Mesenchymal stem cell (in vitro differentiated cells and primary cell): ENCODE data around the gene SYNE2.

ENCODE experiments used
- DNase-seq: peaks from one replicate; pipeline ENCODE4 v3.0.0-alpha.2; 2013
- H2AFZ ChIP-seq: one replicate; pipeline ENCODE4 v1.6.1; 2013; ENCODE audit warnings: low read depth, mild to moderate bottlenecking, control low read depth, inconsistent platforms, low read length, moderate library complexity
- H2AK5ac ChIP-seq: 2 replicates; pipeline ENCODE4 v1.6.1; 2013; ENCODE audit warnings: low read length, moderate library complexity, mild to moderate bottlenecking, inconsistent platforms; ENCODE audit not compliant: severe bottlenecking
- H2BK120ac ChIP-seq: one replicate; pipeline ENCODE4 v1.6.1; 2013; ENCODE audit warnings: low read depth, mild to moderate bottlenecking, inconsistent platforms, low read length, moderate library complexity
- H2BK12ac ChIP-seq, 2 experiments: one replicate each; pipeline ENCODE4 v1.6.1; 2013; ENCODE audit warnings: inconsistent platforms in 2 of 2, low read length in 2 of 2, mild to moderate bottlenecking in 2 of 2, moderate library complexity in 2 of 2, control low read depth in 1 of 2
- H2BK15ac ChIP-seq: one replicate; pipeline ENCODE4 v1.6.1; 2013; ENCODE audit warnings: mild to moderate bottlenecking, low read depth, inconsistent platforms; ENCODE audit not compliant: poor library complexity, severe bottlenecking
- H2BK5ac ChIP-seq: 2 replicates; pipeline ENCODE4 v1.6.1; 2013; ENCODE audit warnings: low read depth, mild to moderate bottlenecking, low read length, control low read depth, inconsistent platforms; ENCODE audit not compliant: poor library complexity, severe bottlenecking
- H3K14ac ChIP-seq, 2 experiments: one replicate each; pipeline ENCODE4 v1.6.1; 2013; ENCODE audit warnings: inconsistent platforms in 2 of 2, low read length in 2 of 2, control low read depth in 1 of 2, mild to moderate bottlenecking in 1 of 2, moderate library complexity in 1 of 2
- H3K18ac ChIP-seq, 2 experiments: one replicate each; pipeline ENCODE4 v1.6.1; 2013; ENCODE audit warnings: inconsistent platforms in 2 of 2, low read length in 2 of 2, control low read depth in 1 of 2, low read depth in 1 of 2, mild to moderate bottlenecking in 1 of 2
- H3K23ac ChIP-seq, 2 experiments: one replicate each; pipeline ENCODE4 v1.6.1; 2013; ENCODE audit warnings: inconsistent platforms in 2 of 2, low read length in 2 of 2, mild to moderate bottlenecking in 2 of 2, moderate library complexity in 2 of 2, control low read depth in 1 of 2
- H3K27ac ChIP-seq: 2 replicates; pipeline ENCODE4 v1.5.1; 2013; ENCODE audit warnings: mild to moderate bottlenecking, moderate library complexity, low read length, control low read depth, inconsistent platforms; ENCODE audit not compliant: poor library complexity, severe bottlenecking
- H3K27me3 ChIP-seq, 2 experiments: 2 replicates each; pipeline versions ENCODE4 v1.6.1 to v1.7.0; 2013; ENCODE audit warnings: low read length in 2 of 2, mild to moderate bottlenecking in 2 of 2, moderate library complexity in 2 of 2, control low read depth in 1 of 2, inconsistent platforms in 1 of 2; ENCODE audit not compliant: control insufficient read depth in 1 of 2, insufficient read depth in 1 of 2
- H3K36me3 ChIP-seq, 2 experiments: 2 replicates each; pipeline versions ENCODE4 v1.6.1 to v1.7.0; 2013; ENCODE audit warnings: low read length in 2 of 2, control low read depth in 1 of 2, inconsistent platforms in 1 of 2, low read depth in 1 of 2, mild to moderate bottlenecking in 1 of 2; ENCODE audit not compliant: insufficient read depth in 2 of 2, control insufficient read depth in 1 of 2
- H3K4ac ChIP-seq, 2 experiments: one replicate each; pipeline ENCODE4 v1.6.1; 2013; ENCODE audit warnings: inconsistent platforms in 2 of 2, low read length in 2 of 2, mild to moderate bottlenecking in 2 of 2, moderate library complexity in 2 of 2, control low read depth in 1 of 2, low read depth in 1 of 2
- H3K4me1 ChIP-seq: 2 replicates; pipeline ENCODE4 v1.6.1; 2013; ENCODE audit warnings: low read depth, low read length, control low read depth; ENCODE audit not compliant: control insufficient read depth, insufficient read depth
- H3K4me2 ChIP-seq: 2 replicates; pipeline ENCODE4 v1.6.1; 2013; ENCODE audit warnings: low read length, mild to moderate bottlenecking, inconsistent platforms; ENCODE audit not compliant: poor library complexity, severe bottlenecking
- H3K4me3 ChIP-seq, 2 experiments: 2 replicates each; pipeline versions ENCODE4 v1.5.1 to v1.7.0; 2013; ENCODE audit warnings: low read length in 2 of 2, mild to moderate bottlenecking in 2 of 2, control low read depth in 1 of 2, low read depth in 1 of 2; ENCODE audit not compliant: insufficient read depth in 1 of 2
- H3K79me1 ChIP-seq: replicated peaks from 2 replicates; pipeline ENCODE4 v1.6.1; 2013; ENCODE audit warnings: mild to moderate bottlenecking, control low read depth, low read length, inconsistent platforms; ENCODE audit not compliant: poor library complexity, severe bottlenecking
- H3K9ac ChIP-seq: 2 replicates; pipeline ENCODE4 v1.7.0; 2013; ENCODE audit warnings: mild to moderate bottlenecking, low read length, moderate library complexity
- H3K9me3 ChIP-seq: 2 replicates; pipeline ENCODE4 v1.7.0; 2013; ENCODE audit warnings: mild to moderate bottlenecking, low read length; ENCODE audit not compliant: control insufficient read depth
- H4K8ac ChIP-seq: one replicate; pipeline ENCODE4 v1.6.1; 2013; ENCODE audit warnings: inconsistent platforms, mild to moderate bottlenecking, low read length, moderate library complexity
- H4K91ac ChIP-seq: one replicate; pipeline ENCODE4 v1.6.1; 2013; ENCODE audit warnings: mild to moderate bottlenecking, low read length, inconsistent platforms
- WGBS: methylation state at CpG from one replicate; pipeline ENCODE4 v1.1.7; 2013; ENCODE audit warnings: mixed read lengths; 5-methylcytosine and 5-hydroxymethylcytosine counted together

SYNE2 gene

DNA sequence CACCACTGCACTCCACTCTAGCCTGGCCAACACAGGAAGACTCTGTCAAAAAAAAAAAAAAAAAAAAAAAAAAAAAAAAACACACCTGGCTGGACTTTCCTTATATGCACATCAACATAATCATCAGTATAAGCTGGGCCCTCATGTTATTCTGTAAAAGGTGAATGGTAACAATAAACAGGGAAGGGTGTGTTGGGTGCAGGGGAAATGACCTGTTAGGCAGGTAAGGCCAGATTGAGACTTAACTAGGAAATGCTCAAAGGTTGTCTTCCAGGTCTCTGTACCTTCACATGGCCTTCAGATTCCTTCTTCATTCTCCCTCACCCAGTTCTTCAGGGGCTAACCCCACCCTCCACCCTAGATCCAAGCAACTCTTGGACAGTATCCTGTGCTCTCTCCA lies 393.9 kb downstream of the SYNE2 start:
- H2BK5ac ChIP-seq, result no peak overlapping the region
- no peak overlapping the region for H2AFZ ChIP-seq
- H2BK120ac ChIP-seq, result no peak overlapping the region
- H3K36me3 ChIP-seq, result no peaks in the 10 kb centered on the region
- H3K9ac ChIP-seq, result no peak overlapping the region
- H3K27ac ChIP-seq, result no peak overlapping the region
- H3K4me1 ChIP-seq, result no peaks in the 10 kb centered on the region
- no peak overlapping the region for H2AK5ac ChIP-seq
- no peak overlapping the region for H3K4me2 ChIP-seq
- no peak overlapping the region for H4K91ac ChIP-seq
- H3K18ac ChIP-seq, result no peak overlapping the region
- H2BK12ac ChIP-seq, result no peak overlapping the region
- peaks cover 0 to 11% of the 10 kb centered on the region in 2 experiments for H3K27me3 ChIP-seq
- H3K9me3 ChIP-seq, result no peaks in the 10 kb centered on the region
- H4K8ac ChIP-seq, result no peak overlapping the region
- H2BK15ac ChIP-seq, result no peak overlapping the region
- H3K4me3 ChIP-seq, result no peak overlapping the region
- H3K14ac ChIP-seq, result no peak overlapping the region
- H3K4ac ChIP-seq, result no peak overlapping the region
- H3K23ac ChIP-seq, result no peak overlapping the region
- no peaks in the 10 kb centered on the region for H3K79me1 ChIP-seq
- DNase-seq, result no peak

DNA sequence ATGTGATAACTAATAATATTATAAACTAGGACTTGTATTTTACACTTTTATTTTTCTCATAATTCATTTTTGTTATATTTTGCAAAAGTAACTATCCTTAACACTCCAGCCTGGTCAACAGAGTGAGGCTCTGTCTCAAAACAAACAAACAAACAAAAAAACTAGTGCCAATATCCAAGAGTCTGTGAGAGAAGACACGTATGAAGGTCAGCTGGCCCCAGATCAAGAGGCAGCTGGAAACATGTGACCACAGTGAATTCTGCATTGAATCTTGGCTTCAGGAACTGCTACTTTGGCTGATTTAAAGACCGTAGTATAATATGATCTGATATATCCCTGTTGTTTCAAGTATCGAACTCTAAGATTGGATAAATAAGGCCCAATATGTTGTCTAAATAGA lies 394.4 kb downstream of the SYNE2 start:
- Histone ChIP-seq H3K9ac (no peak overlapping the region), H3K4me3 (no peak overlapping the region), H3K4me2 (no peak overlapping the region), H3K4ac (no peak overlapping the region), H3K36me3 (no peaks in the 10 kb centered on the region), H3K79me1 (no peaks in the 10 kb centered on the region), H3K9me3 (no peaks in the 10 kb centered on the region), H2AK5ac (no peak overlapping the region), H3K27me3 (peaks cover 0 to 9% of the 10 kb centered on the region in 2 experiments), H2BK15ac (no peak overlapping the region), H4K8ac (no peak overlapping the region), H3K14ac (no peak overlapping the region), H2AFZ (no peak overlapping the region), H3K23ac (no peak overlapping the region), H3K18ac (no peak overlapping the region), H4K91ac (no peak overlapping the region), H2BK120ac (no peak overlapping the region), H3K27ac (no peak overlapping the region), H2BK12ac (no peak overlapping the region), H2BK5ac (no peak overlapping the region), H3K4me1 (no peaks in the 10 kb centered on the region)
- DNase-seq, result no peak
- WGBS, result 90% methylated on average over 3 of the region's 3 CpGs

DNA sequence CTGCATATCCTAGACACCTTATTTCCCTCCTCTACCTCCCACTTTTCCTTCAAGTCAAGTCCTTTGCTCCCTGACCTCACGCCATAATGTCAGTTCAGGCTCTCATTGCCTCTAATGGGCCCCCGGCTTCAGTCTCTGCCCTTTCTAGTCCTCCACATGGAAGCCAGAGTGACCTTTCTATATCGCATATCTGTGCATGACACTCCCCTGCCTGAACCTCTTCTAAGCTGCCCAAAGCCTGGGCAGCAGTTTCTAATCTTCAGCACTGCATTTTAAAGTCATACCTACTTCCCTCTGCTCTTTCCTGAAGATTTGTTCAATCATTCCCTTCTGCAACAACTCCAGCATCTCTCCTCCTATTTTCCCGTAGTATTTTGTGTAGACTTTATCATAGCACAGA lies 395.9 kb downstream of the SYNE2 start:
- Histone ChIP-seq H3K27ac (no peak overlapping the region), H4K8ac (no peak overlapping the region), H2AK5ac (no peak overlapping the region), H3K36me3 (no peaks in the 10 kb centered on the region), H3K27me3 (peaks cover 0 to 2% of the 10 kb centered on the region in 2 experiments), H2BK12ac (no peak overlapping the region), H2BK120ac (no peak overlapping the region), H3K9me3 (no peaks in the 10 kb centered on the region), H2BK5ac (no peak overlapping the region), H3K4me3 (no peak overlapping the region), H3K4me2 (no peak overlapping the region), H2AFZ (no peak overlapping the region), H3K23ac (no peak overlapping the region), H2BK15ac (no peak overlapping the region), H3K18ac (no peak overlapping the region), H3K4ac (no peak overlapping the region), H3K9ac (no peak overlapping the region), H3K4me1 (no peaks in the 10 kb centered on the region), H3K79me1 (no peaks in the 10 kb centered on the region), H3K14ac (no peak overlapping the region), H4K91ac (no peak overlapping the region)
- 94% methylated on average over 3 of the region's 4 CpGs for WGBS
- DNase-seq, result no peak

DNA sequence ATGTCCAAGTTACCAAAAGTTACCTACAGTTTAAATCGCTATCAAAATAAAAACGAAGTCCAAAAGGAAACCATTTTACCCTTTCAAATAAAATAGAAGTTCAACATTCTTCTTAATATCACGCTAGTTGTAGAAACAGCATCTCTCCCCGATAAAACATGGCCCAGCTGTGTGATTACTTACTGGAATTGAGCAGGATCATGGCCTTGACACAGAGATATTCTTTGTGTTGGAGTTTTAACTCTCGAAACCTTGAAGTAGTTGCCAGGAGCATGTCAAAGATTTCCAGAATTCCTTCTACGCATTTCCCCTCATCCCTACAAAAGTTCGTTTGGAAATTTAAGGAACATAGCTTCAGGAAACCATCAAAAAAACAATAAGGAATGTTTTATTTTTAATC lies 396.6 kb downstream of the SYNE2 start:
- Histone ChIP-seq H2AK5ac (no peak overlapping the region), H3K27me3 (no peaks in the 10 kb centered on the region), H4K8ac (no peak overlapping the region), H3K9me3 (no peaks in the 10 kb centered on the region), H2BK5ac (no peak overlapping the region), H2AFZ (no peak overlapping the region), H3K36me3 (no peaks in the 10 kb centered on the region), H2BK15ac (no peak overlapping the region), H3K79me1 (no peaks in the 10 kb centered on the region), H3K4ac (no peak overlapping the region), H3K23ac (no peak overlapping the region), H3K4me3 (no peak overlapping the region), H3K9ac (no peak overlapping the region), H3K4me1 (no peaks in the 10 kb centered on the region), H3K14ac (no peak overlapping the region), H4K91ac (no peak overlapping the region), H3K27ac (no peak overlapping the region), H2BK120ac (no peak overlapping the region), H3K18ac (no peak overlapping the region), H3K4me2 (no peak overlapping the region), H2BK12ac (no peak overlapping the region)
- WGBS, result 90% methylated on average over 5 of the region's 7 CpGs
- no peak for DNase-seq
